Body of pancreas (tissue), 4 donors: Measurements from ENCODE around the gene CDK11B.

Experiments used
- CTCF ChIP-seq, 7 experiments: fragments of 450-650 bp in 4 of 7; fragments of 200-600 bp in 3 of 7; sonication (generic) in 3 of 7; IDR thresholded peaks; one replicate each; pipeline ENCODE4 v1.5.1; 2016 to 2019; ENCODE audit warnings: antibody characterized with exemption in 7 of 7
- POLR2A ChIP-seq, 3 donors: fragments of 450-650 bp; IDR thresholded peaks; one replicate each; pipeline ENCODE4 v1.6.1; 2016; ENCODE audit warnings: antibody characterized with exemption in 3 of 3, mild to moderate bottlenecking in 2 of 3

GRCh38 chr1:1598051-1598719 is 60.6 kb downstream of the CDK11B start:
- TF ChIP-seq CTCF (IDR thresholded peaks at IDR 0.05): no peak
- TF ChIP-seq POLR2A (IDR thresholded peaks at IDR 0.05): no peak
